CD4-positive, alpha-beta T cell treated with Interferon gamma for 1 hour (primary cell): ENCODE measurements around the gene B3GNT9.
"Not testable (repeated sequence)": the region's sequence is repeated elsewhere in the genome, so short reads cannot be mapped to it uniquely, and the experiment has no call there.

ENCODE experiments used
- DNase-seq: peaks from one replicate; pipeline ENCODE4 v3.0.0-alpha.2; 2020

Gene B3GNT9

DNA sequence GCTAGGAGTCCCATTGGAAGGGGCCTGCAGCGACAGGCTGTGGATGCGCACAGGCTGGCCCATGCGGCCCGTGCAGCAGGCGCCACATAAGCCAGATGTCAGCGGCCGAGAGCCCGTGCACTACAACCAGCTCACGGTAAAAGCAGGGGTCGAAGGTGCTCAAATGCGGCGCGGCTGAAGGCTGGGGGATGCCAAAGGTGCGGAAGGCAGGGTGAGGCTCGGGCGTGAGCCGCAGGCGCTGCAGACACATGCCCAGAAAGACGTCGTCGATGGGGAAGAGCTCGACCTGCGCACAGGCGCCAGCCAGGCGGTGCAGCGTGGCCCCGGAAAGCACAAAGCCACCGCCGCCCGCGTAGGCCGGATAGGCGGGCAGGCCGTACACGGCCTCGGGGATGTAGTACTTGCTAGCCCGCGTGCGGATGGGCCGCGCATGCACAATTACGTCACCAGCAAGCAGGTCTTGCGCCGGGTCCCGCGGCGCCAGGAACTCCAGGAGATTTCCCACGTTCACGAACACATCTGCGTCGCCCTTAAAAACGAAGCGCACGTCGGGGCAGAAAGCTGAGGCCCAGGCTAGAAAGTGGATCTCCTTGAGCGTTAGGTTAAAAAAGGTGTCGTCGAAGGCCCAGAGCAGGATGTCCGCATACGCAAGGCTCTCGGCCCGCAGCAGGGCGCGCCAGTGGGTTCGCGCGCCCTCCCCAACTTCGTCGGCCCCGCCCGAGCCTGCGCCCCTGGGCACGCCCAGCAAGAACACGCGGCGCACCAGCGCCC lies 1.3 kb downstream of the B3GNT9 start:
- no peak for DNase-seq

DNA sequence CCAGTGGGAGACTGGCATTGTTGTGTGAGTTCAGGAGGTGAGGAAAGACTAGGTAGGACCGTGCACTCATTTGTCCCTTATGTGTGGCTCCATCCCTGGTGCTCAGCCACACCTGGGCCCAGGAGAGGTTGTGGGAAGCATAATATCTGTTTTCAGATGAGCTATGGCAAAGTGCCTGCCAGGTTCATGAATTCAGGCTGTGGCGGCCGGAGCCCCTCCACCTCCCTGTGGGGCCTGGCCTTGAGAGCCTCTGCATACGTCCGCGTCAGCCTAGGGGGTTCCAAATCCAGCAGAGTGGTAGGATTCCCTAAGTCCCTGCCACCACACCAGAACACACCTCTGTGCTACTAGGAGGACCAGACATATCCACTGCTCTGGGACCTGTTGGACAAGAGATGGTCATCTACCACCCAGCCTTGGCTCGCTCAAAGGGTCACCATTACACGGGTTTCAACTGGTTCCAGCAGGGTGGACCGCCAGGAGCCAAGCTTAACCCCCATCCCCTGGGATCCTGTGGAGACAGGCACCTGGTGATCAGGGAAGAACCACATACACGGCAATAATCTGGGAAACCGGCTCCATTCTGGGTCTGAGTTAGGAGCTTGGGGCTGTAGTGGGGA lies 2.0 kb downstream of the B3GNT9 start:
- DNase-seq: no peak

DNA sequence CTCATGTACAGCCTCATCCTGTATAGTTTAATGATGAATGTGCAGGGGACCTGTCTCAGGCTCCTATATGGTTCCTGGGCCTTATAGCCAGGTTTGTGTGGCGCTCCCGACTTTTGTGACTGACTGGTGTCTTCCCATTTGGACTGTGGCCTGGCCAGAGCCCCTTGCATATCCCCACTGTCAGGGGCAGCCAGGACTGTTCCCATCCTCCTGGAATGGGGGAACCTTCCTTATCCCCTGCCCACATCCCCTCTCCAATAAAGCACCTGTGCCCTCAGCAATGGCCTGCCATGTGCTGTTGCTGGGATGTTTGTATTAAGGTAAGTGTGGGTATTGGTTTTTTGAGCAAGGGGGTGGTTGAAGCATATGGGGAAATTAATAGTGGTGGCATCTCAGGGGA lies 2.6 kb downstream of the B3GNT9 start:
- DNase-seq: no peak

DNA sequence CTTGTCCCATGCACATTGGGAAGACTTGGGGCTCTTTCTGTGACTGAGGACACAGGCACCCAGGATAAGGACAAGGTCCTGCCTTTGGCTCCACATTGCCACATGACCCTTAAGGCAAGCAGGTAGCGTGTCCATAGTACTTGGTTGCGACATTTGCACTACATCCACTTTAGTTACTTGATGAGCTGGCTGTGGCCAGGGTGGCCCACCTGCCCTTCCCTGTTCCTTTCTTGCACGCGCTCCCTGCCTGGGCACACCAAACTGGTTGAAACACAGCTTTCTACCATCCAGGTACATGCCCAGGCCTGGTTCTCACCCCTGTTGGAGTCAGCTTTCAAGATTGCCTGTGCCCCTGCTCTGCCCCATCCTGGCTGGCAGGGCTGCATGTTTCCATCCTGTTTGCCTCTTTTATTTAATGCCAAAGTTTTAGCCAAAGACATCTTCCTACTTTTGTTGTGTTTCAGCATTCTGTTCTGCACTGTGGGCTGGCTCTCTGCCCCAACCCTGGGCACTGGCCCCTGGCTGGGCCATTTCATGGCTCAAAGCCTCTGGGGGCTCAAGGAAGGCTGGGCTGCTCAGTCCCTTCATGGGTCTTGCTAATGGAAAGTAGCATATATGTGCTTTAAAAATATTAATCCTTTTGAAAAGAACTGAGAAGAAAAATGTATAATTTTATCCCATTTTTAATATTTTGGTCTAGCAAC lies 3.2 kb downstream of the B3GNT9 start:
- DNase-seq: no peak

DNA sequence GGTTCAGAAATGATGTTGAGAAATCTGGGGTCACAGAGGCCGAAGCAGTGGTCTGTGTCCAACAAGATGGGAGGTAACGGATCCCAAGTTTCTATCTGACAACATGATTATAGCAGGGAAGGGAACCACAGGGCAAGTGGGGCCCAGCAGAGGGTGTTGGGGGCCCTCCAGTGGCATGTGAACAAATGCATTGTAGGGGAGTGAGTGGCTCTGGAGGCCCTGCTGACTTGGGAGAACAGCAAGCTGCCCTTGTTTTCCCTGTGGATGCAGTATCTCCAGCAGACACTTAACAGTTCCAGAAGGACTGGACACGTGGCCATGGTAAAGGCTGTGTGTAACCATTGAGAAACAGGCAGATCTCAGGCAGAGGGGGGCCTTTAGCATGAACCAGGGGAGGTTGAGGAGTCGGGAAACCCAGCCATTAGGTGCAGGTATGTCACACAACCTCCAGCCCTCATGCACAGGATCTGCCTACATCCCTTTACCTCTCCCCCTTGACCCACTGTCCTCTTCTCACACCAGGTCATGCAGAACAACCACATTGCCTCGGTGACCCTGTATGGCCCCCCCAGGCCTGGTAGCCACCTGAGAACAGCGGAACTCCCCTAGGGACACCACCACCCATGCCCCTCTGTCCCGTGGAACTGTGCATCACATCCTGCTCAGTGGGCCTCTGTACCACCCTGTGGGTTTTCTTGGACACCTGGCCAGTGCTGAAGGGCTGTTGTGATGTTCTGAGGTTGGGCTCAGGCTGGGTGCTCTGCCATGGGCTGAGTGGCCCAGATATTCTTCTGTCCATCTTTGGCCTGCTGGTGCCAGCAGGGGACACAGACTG lies 4.1 kb downstream of the B3GNT9 start:
- DNase-seq: no peak

DNA sequence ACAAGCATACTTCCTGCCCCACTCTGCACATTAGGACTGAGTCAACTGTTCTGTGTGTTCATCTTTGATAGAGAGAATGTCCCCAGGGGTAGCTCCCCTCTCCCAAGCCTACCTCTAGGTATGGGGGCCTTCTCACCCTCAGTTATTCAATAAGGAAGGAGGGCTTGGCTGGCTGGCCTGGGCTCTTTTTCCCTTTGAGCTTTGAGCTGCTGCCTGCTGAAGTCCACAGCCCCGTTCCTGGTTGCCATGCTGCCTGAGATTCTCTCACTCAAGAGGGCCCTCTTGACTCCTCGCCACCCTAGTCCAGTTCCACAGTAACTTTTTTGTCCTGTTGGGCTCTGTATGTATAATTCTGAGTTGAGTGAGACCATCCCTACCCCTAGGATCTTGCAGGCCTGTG lies 5.1 kb downstream of the B3GNT9 start:
- no peak for DNase-seq

DNA sequence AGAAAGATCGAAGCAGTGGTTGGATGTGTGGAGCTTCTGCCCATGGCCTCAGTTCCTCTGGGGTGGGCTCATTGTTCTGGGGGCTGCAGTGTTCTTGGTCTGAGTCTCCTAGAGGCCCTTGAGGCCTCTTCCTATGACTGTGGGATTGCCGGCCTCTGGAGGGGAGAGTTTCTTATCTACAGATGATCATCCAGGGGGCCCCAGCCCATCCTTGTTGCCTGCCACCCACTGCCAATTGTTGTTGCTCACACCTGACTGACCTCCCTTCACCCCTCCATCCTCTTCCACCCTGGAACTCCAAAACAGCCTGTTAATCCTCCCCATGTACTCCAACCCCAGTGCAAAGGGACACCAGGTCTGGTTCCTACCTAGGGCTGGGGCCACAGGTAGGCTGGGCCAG lies 5.9 kb downstream of the B3GNT9 start:
- no peak for DNase-seq

DNA sequence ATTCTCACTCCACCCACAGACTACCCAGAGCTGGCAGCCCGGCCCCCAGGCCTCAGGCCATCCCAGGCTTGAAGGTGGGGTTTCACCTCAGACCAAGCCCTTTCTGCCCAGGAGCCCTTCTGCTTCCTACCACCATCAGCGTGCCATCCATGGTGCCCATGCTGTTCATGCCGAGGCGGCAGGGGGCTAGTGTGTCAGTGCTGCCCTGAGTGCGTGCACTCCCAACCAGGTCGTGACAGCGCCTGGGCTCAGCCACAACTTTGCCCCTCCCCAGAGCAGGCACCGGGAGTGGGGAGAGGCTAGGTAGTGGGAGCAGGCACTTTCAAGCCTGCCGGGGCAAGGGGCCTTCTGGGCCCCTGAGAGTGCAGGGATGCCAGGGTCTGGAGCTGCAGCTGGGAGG lies 8.5 kb downstream of the B3GNT9 start:
- DNase-seq: no peak

DNA sequence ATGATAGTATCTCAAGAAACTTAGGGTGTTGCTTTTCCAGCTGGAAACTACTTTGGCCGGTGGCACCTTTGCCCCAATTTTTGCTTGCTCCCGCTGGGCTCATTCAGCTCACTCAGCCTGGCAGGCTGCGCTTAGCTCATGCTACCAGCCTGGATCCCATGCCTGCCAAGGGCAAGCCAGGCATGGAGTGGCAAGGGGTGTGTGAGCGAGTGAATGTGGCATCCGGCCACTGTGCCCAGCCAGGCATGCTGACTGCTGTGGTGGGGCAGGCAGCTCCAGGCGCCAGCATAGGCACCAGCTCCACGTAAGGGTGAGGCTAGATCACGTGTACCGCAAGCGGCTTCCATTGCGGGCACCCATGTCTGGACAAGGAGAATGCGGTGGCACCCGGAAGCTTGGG lies 9.4 kb downstream of the B3GNT9 start:
- DNase-seq: no peak

DNA sequence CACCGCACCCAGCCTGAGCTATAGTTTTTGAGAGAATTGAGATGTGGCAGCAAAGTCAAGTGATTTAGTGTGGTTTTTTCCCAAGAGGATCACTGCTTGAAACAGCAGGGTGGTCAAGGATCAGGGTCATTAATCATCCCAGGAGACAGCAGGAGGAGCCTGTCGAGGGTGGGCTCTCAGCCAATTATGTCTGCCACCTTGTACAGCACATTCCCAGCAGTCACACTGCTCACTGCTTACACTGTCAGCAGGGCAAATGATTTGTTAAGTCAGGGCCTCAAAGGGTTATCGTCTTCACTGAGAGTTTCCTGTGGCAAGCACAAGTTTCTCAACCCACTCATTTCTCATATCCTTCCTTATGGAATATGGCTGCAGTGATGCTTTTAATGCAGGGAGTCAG lies 13.2 kb downstream of the B3GNT9 start:
- DNase-seq: no peak

DNA sequence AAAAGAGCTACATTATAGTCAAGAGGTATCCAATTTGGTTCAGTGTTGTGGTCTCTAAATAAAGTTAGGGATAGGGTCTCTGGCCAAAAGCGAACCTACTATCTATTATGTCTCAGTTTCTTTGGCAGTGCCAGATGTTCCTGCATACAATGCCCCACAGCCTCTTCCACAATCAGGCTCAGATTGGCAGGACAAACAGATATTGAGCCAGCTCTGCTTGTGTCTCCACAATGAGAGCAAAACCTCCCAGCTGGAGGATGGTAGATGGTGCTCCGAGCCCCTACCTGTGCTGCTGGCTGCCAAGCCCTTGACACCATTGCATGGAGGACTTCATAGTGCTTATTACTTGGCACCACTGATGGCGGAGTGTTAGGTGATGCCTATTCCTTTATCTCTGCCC lies 21.4 kb downstream of the B3GNT9 start:
- DNase-seq: no peak

DNA sequence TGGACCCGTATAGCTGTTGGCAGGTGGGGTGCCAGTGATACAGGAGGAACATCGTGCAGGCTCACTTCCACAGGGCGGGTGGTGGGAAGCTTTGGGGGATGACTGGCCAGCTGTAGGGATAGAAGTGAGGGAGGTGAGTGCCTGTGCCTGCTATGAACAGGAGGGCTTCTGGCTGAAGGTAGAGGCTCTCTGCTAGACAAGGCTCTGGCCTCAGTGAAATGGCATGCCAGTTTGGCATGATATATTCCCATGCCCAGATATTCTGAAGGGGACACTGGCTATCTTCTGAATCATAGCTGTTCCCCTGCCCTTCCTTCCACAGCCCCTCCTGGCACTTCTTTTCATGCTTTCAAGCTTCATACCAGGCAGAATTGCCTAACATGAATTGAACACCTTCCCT lies 21.9 kb downstream of the B3GNT9 start:
- no peak for DNase-seq

DNA sequence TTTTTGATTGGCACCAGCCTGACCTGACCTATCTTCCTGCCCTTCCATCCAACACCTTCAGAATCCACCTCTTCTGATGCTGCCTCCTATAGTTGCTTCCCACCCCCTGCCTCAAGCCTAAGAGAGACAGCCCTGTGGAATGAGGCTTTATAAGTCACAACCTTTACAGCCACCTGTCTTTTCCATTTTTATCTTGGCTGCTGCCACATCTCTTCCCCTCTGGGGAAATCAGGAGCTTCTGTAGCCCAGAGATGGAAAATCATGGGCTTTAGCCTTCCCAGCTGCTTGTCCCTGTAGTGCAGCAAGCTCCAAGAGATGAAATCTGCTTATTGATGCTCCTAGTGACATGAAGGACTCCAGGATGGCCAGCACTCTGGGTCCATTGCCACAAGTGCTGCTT lies 22.4 kb downstream of the B3GNT9 start:
- no peak for DNase-seq

DNA sequence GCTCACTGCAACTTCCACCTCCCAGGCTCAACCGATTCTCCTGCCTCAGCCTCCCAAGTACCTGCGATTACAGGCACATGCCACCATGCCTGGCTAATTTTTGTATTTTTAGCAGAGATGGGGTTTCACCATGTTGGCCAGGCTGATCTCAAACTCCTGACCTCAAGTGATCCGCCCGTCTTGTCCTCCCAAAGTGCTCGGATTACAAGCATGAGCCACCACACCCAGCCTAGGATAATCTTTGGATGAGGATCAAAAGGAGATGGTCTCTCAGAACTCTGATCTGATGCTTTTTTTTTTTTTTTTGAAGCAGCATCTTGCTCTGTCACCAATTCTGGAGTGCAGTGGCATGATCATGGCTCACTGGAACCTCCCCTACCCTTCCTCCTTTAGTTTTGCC lies 28.0 kb downstream of the B3GNT9 start:
- DNase-seq: not testable (repeated sequence)

DNA sequence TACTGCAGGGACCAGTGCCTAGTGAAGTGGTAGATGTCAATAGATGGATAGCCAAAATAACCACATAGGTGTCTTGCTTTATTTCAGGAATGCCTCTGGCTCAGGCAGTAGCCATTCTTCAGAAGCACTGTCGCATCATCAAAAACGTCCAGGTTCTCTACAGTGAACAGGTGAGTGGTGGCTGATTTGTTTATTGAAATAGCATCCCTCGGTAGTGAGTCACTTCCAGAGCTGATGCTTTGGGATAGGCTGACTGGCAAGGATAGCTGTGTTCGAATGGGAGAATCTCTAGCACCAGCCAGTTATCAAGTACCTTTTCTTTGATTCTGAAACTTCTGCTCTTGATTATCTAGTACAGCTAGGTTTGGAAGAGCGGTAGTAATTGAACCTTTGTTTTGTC lies 30.8 kb downstream of the B3GNT9 start:
- DNase-seq: no peak

DNA sequence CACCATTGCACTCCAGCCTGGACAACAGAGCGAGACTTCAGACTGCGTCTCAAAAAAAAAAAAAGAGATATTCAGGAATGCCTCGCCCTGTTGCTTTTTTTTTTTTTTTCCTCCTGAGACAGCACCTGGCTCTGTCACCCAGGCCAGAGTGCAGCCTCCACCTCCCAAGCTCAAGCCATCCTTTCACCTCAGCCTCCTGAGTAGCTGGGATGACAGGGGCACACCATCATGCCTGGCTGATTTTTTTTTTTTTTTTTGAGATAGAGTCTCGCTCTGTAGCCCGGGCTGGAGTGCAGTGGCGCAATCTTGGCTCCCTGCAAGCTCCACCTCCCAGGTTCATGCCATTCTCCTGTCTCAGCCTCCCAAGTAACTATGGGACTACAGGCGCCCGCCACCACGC lies 33.1 kb downstream of the B3GNT9 start:
- DNase-seq: no peak

DNA sequence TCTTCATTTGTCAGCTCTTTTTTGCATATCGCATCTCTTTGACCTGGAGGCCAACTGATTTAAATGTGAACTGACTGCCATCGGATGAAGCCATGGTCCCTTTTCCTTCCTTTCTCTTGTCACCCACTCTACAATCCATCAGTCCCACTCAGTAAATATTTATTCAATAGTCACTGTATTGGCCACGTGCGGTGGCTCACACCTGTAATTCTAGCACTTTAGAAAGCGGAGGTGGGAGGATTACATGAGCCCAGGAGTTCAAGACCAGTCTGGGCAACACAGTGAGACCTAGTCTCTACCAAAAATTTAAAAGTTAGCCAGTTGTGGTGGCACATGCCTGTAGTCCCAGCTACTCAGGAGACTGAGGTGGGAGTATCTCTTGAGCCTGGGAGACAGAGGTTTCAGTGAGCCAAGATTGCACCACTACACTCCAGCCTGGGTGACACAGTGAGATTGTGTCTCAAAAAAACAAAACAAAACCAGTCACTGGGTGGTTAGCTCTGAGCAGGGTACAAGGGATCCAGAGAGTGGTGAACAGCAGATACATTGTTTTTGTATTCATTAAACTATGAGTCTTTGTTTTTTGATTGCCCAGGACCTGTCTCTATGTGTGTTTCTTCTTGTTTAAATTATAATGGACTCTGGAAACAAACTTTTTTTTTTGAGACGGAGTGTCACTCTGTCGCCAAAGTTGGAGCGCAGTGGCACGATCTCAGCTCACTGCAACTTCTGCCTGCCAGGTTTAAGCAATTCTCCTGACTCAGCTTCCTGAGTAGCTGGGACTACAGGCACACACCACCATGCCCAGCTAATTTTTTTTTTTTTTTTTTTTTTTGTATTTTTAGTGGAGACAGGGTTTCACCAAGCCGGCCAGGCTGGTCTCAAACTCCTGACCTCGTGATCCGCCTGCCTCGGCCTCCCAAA lies 34.1 kb downstream of the B3GNT9 start:
- no peak for DNase-seq

DNA sequence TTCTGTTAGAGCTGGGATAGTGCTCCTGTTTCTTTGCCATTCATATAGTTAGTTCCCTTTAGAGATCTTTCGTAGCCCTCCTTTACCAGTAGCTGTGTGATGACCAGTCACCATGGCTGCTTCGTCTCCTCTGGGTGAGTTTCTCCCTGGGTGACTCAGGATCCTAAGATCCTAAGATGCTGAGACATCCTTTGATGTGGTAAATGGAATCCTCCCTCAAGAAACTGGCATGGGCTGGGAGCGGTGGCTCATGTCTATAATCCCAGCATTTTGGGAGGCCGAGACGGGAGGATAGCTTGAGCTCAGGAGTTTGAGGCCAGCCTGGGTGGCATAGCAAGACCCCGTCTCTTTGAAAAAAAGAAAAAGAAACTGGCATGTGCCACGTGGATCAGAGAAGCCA lies 35.2 kb downstream of the B3GNT9 start:
- DNase-seq: no peak

DNA sequence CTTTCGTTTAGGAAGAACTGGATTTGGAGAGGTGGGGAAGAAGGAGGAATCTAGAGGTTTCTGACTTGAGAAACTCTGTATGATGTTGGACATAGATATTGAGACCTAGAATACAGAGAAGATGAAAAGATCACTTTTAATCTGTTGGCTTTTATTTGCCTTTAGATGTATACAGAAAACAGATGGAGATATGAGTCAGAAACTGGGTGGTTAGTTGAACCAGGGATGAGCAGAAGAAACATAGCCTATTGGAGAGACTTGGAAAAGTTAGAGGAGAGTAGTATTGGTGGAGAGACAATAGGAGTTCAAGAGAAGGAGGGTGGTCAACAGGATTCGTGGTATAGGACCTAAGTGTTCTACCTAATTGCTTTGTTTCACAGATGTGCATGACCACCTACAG lies 36.0 kb downstream of the B3GNT9 start:
- no peak for DNase-seq

DNA sequence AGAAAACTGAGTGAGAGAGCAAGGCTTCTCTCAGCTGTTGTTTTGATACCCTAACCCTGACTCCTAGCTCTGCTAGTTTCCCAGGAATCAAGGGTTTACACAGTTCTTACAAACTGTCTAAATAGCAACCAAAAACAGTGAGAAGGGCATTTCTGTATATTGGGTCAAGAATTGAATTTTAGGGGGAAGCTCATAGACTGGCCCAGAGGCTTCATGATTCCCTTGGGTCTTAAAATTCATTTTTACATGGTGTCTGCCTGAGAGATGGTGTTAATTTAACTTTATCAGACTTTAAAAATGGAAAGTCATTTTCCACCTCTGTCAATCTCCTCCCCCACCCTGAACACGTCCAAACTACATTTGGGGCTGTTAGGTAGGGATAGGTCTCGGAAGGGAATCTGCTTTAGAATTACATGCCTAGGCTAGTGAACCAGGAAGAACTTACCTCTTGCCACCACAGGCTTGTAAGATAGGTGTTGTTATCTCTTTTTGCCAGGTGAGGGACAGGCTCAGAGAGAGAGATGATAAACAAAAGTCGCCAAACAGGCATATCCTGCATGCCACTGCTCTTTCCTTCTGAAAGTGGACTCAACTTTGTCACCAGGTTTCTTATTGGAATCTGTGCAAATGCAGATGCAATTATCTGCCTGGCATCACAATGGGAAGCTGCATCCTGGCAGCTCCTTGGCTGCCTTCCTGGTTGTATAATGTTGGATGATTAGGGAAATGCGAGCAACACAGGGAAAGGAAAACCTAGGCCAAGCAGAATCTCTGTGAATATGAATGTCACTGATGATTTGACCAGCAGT lies 38.0 kb downstream of the B3GNT9 start:
- no peak for DNase-seq

DNA sequence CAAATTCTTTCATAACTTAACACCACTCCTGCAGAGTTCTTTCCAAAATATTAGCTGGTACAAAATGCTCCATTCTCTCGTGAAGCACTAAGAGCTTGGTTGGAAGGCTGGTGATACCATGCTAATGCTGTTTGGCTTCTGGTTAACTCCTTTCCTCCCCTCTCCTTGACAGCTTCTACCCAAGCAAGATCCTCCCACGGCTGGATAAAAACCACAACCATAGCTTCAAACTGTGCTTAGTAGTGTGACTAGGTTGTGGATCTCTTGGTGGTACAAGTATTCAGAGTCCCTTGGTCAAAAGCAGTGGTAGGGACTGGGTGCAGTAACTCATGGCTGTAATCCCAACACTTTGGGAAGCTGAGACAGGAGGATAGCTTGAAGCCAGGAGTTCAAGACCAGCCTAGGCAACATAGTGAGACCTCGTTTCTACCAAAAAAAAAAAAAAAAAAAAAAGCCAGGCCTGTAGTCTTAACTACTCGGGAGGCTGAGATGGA lies 38.8 kb downstream of the B3GNT9 start:
- no peak for DNase-seq
